ENCODE data around the gene DDX51.

DDX51 gene

DNA sequence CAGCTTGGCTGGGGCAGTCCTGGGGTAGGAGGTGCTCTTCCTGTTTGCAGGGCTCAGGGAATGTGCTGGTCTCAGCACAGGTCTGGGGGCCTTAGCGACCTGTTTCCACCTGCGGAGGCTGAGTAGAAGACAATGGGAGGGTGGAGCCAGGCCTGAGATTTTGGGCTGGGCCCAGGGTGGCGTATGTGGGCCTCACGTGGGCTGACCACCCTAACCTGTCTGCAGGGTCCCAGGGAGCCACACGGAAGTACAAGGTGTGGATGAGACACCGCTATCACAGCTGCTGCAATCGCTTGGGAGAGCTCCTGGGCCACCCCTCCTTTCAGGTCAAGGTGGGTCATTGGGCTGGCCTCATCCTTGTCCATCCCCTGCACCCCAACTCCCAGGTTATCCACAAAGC, 1.2 kb upstream of the DDX51 start:
- no peak overlapping the region for H3K23ac ChIP-seq (ENCODE audit: low read length in 2 of 2)
- H3K4ac ChIP-seq (ENCODE audit: low read depth in 1 of 2, low read length in 2 of 2), result no peak overlapping the region
- H3K27me3 ChIP-seq (ENCODE audit: control insufficient read depth in 1 of 2, insufficient read depth in 1 of 2, low read length in 2 of 2), result no peaks in the 10 kb centered on the region
- no peak overlapping the region for H4K91ac ChIP-seq (ENCODE audit: low read length)
- H2AK5ac ChIP-seq (ENCODE audit: low read length, severe bottlenecking), result no peak overlapping the region
- H3K36me3 ChIP-seq (ENCODE audit: control insufficient read depth in 1 of 2, insufficient read depth in 2 of 2, low read depth in 1 of 2, low read length in 2 of 2), result peaks cover 30 to 54% of the 10 kb centered on the region in 2 experiments
- no peak overlapping the region for H3K27ac ChIP-seq (ENCODE audit: low read length, poor library complexity, severe bottlenecking)
- H3K18ac ChIP-seq (ENCODE audit: low read depth in 1 of 2, low read length in 2 of 2), result no peak overlapping the region
- H3K9me3 ChIP-seq (ENCODE audit: control insufficient read depth, low read length), result no peaks in the 10 kb centered on the region
- peak overlapping the region in 1 of 2 experiments; percentile 92 for H3K4me3 ChIP-seq (ENCODE audit: insufficient read depth in 1 of 2, low read depth in 1 of 2, low read length in 2 of 2)
- H2BK5ac ChIP-seq (ENCODE audit: low read depth, low read length, poor library complexity, severe bottlenecking), result no peak overlapping the region
- H3K4me1 ChIP-seq (ENCODE audit: control insufficient read depth, insufficient read depth, low read depth, low read length), result peaks cover 31% of the 10 kb centered on the region
- 83% methylated on average over 7 of the region's 7 CpGs for WGBS
- no peak overlapping the region for H2BK15ac ChIP-seq (ENCODE audit: low read depth, poor library complexity, severe bottlenecking)
- H4K8ac ChIP-seq (ENCODE audit: low read length), result peak overlapping the region; percentile 19
- H3K4me2 ChIP-seq (ENCODE audit: low read length, poor library complexity, severe bottlenecking), result peak overlapping the region; percentile 68
- H3K14ac ChIP-seq (ENCODE audit: low read length in 2 of 2), result no peak overlapping the region
- no peak for DNase-seq
- H3K79me1 ChIP-seq (replicated peaks; ENCODE audit: low read length, poor library complexity, severe bottlenecking), result peaks cover 55% of the 10 kb centered on the region
- no peak overlapping the region for H2BK120ac ChIP-seq (ENCODE audit: low read depth, low read length)
- peak overlapping the region; percentile 91 for H3K9ac ChIP-seq (ENCODE audit: low read length)
- no peak overlapping the region for H2AFZ ChIP-seq (ENCODE audit: low read depth, low read length)
- no peak overlapping the region for H2BK12ac ChIP-seq (ENCODE audit: low read length in 2 of 2)

DNA sequence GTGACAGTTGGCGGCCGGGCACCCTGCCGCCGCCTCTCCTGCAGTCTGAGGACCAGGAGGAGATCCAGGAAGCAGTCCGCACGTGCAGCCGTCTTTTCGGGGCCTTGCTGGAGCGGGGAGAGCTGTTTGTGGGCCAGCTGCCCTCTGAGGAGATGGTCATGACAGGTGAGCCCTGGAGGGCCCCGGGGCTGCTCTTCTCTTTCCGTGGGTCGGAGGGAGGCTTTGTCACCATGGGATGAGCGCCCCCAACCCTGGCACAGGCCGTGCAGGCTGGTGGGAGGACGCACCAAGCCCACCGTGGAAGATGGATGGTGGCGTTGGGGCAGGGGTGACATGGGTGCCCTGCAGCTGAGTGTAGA, 670 bp upstream of the DDX51 start:
- peak overlapping the region in 1 of 2 experiments; percentile 93 for H3K18ac ChIP-seq (ENCODE audit: low read depth in 1 of 2, low read length in 2 of 2)
- DNase-seq, result no peak
- peak overlapping the region; percentile 72 for H2AFZ ChIP-seq (ENCODE audit: low read depth, low read length)
- no peaks in the 10 kb centered on the region for H3K9me3 ChIP-seq (ENCODE audit: control insufficient read depth, low read length)
- no peaks in the 10 kb centered on the region for H3K27me3 ChIP-seq (ENCODE audit: control insufficient read depth in 1 of 2, insufficient read depth in 1 of 2, low read length in 2 of 2)
- H3K4me2 ChIP-seq (ENCODE audit: low read length, poor library complexity, severe bottlenecking), result peak overlapping the region; percentile 68
- peak overlapping the region in 1 of 2 experiments; percentile 65 for H3K4ac ChIP-seq (ENCODE audit: low read depth in 1 of 2, low read length in 2 of 2)
- H3K9ac ChIP-seq (ENCODE audit: low read length), result peak overlapping the region; percentile 91
- H4K8ac ChIP-seq (ENCODE audit: low read length), result peak overlapping the region; percentile 98
- no peak overlapping the region for H2AK5ac ChIP-seq (ENCODE audit: low read length, severe bottlenecking)
- H2BK15ac ChIP-seq (ENCODE audit: low read depth, poor library complexity, severe bottlenecking), result no peak overlapping the region
- no peak overlapping the region for H2BK120ac ChIP-seq (ENCODE audit: low read depth, low read length)
- peaks cover 35 to 59% of the 10 kb centered on the region in 2 experiments for H3K36me3 ChIP-seq (ENCODE audit: control insufficient read depth in 1 of 2, insufficient read depth in 2 of 2, low read depth in 1 of 2, low read length in 2 of 2)
- peaks cover 31% of the 10 kb centered on the region for H3K4me1 ChIP-seq (ENCODE audit: control insufficient read depth, insufficient read depth, low read depth, low read length)
- H3K4me3 ChIP-seq (ENCODE audit: insufficient read depth in 1 of 2, low read depth in 1 of 2, low read length in 2 of 2), result peak overlapping the region; percentile 92 to 100
- H2BK12ac ChIP-seq (ENCODE audit: low read length in 2 of 2), result no peak overlapping the region
- peaks cover 58% of the 10 kb centered on the region for H3K79me1 ChIP-seq (replicated peaks; ENCODE audit: low read length, poor library complexity, severe bottlenecking)
- H4K91ac ChIP-seq (ENCODE audit: low read length), result peak overlapping the region; percentile 86
- 7% methylated on average over 17 of the region's 17 CpGs for WGBS
- H2BK5ac ChIP-seq (ENCODE audit: low read depth, low read length, poor library complexity, severe bottlenecking), result no peak overlapping the region
- H3K23ac ChIP-seq (ENCODE audit: low read length in 2 of 2), result peak overlapping the region in 1 of 2 experiments; percentile 87
- H3K27ac ChIP-seq (ENCODE audit: low read length, poor library complexity, severe bottlenecking), result no peak overlapping the region
- peak overlapping the region in 1 of 2 experiments; percentile 66 for H3K14ac ChIP-seq (ENCODE audit: low read length in 2 of 2)

DNA sequence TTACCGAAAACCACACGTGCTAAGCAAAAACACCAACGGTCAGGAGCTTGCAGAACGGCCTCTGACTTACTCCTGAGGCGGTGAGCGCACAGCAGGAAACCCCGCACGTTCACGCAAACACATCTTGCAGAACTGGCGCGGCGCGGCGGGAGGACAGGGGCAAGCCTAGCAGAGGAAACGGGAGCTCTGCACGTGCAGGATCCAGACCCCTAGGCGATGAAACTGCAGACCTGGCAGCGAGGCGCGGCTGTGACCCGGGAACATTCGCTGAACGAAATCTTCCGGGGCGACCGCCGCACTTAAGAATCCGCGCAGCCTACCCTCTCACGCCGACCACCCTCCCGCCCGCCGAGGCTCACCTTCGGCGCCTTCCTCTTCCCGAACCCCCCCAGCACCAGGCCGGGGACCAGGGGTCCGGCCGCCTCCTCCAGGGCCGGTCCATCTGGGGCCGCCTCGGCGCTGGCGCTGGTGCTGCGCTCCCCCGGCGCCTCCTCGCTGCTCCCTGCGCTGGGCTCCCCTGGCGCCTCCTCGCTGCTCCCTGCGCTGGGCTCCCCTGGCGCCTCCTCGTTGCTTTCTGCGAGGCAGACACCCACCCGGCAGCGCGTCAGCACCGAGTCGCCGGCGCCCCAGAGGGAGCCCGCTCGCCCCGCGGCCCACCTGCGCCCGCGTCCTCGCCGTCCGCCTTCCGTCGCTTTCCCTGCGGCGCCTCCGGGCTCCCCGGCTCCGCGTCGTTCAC, 615 bp downstream of the DDX51 start:
- peak overlapping the region in 1 of 2 experiments; percentile 18 for H3K14ac ChIP-seq (ENCODE audit: low read length in 2 of 2)
- no peak for DNase-seq
- 4% methylated on average over 71 of the region's 82 CpGs for WGBS

DNA sequence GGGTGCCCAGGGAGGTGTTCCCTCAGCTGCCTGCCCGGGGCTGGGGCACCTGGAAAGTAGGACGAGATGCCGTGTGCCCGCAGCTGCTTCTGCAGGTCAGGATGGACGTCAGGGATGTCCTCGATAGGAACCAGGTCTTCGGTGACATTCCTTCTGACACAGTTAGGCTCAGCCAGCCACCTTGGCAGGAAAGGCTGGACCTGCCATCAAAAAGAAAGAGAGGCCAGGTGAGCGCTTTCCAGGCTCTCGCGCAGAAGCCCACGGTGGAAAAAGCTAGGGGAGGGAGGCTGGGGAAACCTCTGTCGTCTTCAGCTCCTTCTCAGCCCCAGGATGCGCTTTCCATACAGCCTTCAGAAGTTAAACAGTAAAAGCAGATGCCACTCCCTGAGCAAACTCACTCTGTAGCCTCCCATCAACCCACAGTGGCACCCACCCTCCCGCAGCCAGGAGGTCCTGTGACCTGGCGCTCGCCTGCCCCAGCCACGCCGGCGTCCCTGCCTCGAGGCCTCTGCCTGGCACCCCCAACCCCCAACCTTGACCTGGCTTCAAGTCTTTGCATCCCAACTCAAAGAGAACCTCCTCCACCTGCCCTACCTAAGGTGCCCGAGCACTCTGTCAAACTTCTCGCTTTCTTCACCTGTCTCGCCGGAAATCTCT, 1.3 kb downstream of the DDX51 start:
- Histone ChIP-seq H3K27ac (ENCODE audit: low read length, poor library complexity, severe bottlenecking) (no peak overlapping the region), H3K27me3 (ENCODE audit: control insufficient read depth in 1 of 2, insufficient read depth in 1 of 2, low read length in 2 of 2) (no peaks in the 10 kb centered on the region), H2BK120ac (ENCODE audit: low read depth, low read length) (no peak overlapping the region), H3K36me3 (ENCODE audit: control insufficient read depth in 1 of 2, insufficient read depth in 2 of 2, low read depth in 1 of 2, low read length in 2 of 2) (peaks cover 43 to 57% of the 10 kb centered on the region in 2 experiments), H3K14ac (ENCODE audit: low read length in 2 of 2) (no peak overlapping the region), H4K8ac (ENCODE audit: low read length) (peak overlapping the region; percentile 45), H3K4me2 (ENCODE audit: low read length, poor library complexity, severe bottlenecking) (peak overlapping the region; percentile 99), H3K4me3 (ENCODE audit: insufficient read depth in 1 of 2, low read depth in 1 of 2, low read length in 2 of 2) (peak overlapping the region; percentile 92 to 100), H3K4ac (ENCODE audit: low read depth in 1 of 2, low read length in 2 of 2) (no peak overlapping the region), H2BK5ac (ENCODE audit: low read depth, low read length, poor library complexity, severe bottlenecking) (no peak overlapping the region), H3K18ac (ENCODE audit: low read depth in 1 of 2, low read length in 2 of 2) (no peak overlapping the region), H2AFZ (ENCODE audit: low read depth, low read length) (no peak overlapping the region), H3K9ac (ENCODE audit: low read length) (peak overlapping the region; percentile 91), H3K23ac (ENCODE audit: low read length in 2 of 2) (no peak overlapping the region), H2BK12ac (ENCODE audit: low read length in 2 of 2) (no peak overlapping the region), H3K4me1 (ENCODE audit: control insufficient read depth, insufficient read depth, low read depth, low read length) (peaks cover 31% of the 10 kb centered on the region), H2AK5ac (ENCODE audit: low read length, severe bottlenecking) (no peak overlapping the region), H3K9me3 (ENCODE audit: control insufficient read depth, low read length) (no peaks in the 10 kb centered on the region), H2BK15ac (ENCODE audit: low read depth, poor library complexity, severe bottlenecking) (no peak overlapping the region), H4K91ac (ENCODE audit: low read length) (no peak overlapping the region), H3K79me1 (replicated peaks; ENCODE audit: low read length, poor library complexity, severe bottlenecking) (peaks cover 54% of the 10 kb centered on the region)
- DNase-seq, result no peak
- WGBS, result 90% methylated on average over 24 of the region's 24 CpGs

More for the DNA sequence above, 615 bp downstream of the DDX51 start:
- peaks cover 31% of the 10 kb centered on the region for H3K4me1 ChIP-seq (ENCODE audit: control insufficient read depth, insufficient read depth, low read depth, low read length)
- no peak overlapping the region for H2BK120ac ChIP-seq (ENCODE audit: low read depth, low read length)
- H3K18ac ChIP-seq (ENCODE audit: low read depth in 1 of 2, low read length in 2 of 2), result peak overlapping the region in 1 of 2 experiments; percentile 23
- H3K4ac ChIP-seq (ENCODE audit: low read depth in 1 of 2, low read length in 2 of 2), result peak overlapping the region; percentile 49 to 54
- no peak overlapping the region for H2BK5ac ChIP-seq (ENCODE audit: low read depth, low read length, poor library complexity, severe bottlenecking)
- H3K79me1 ChIP-seq (replicated peaks; ENCODE audit: low read length, poor library complexity, severe bottlenecking), result peaks cover 59% of the 10 kb centered on the region
- no peaks in the 10 kb centered on the region for H3K27me3 ChIP-seq (ENCODE audit: control insufficient read depth in 1 of 2, insufficient read depth in 1 of 2, low read length in 2 of 2)
- no peak overlapping the region for H2AK5ac ChIP-seq (ENCODE audit: low read length, severe bottlenecking)
- H3K9me3 ChIP-seq (ENCODE audit: control insufficient read depth, low read length), result no peaks in the 10 kb centered on the region
- no peak overlapping the region for H3K27ac ChIP-seq (ENCODE audit: low read length, poor library complexity, severe bottlenecking)
- peak overlapping the region; percentile 92 to 100 for H3K4me3 ChIP-seq (ENCODE audit: insufficient read depth in 1 of 2, low read depth in 1 of 2, low read length in 2 of 2)
- no peak overlapping the region for H2AFZ ChIP-seq (ENCODE audit: low read depth, low read length)
- H2BK15ac ChIP-seq (ENCODE audit: low read depth, poor library complexity, severe bottlenecking), result peak overlapping the region; percentile 2
- H3K9ac ChIP-seq (ENCODE audit: low read length), result peak overlapping the region; percentile 91
- H3K36me3 ChIP-seq (ENCODE audit: control insufficient read depth in 1 of 2, insufficient read depth in 2 of 2, low read depth in 1 of 2, low read length in 2 of 2), result peaks cover 43 to 64% of the 10 kb centered on the region in 2 experiments
- H3K4me2 ChIP-seq (ENCODE audit: low read length, poor library complexity, severe bottlenecking), result peak overlapping the region; percentile 99
- H4K91ac ChIP-seq (ENCODE audit: low read length), result no peak overlapping the region
- peak overlapping the region; percentile 73 for H4K8ac ChIP-seq (ENCODE audit: low read length)
- H2BK12ac ChIP-seq (ENCODE audit: low read length in 2 of 2), result no peak overlapping the region
- peak overlapping the region in 1 of 2 experiments; percentile 73 for H3K23ac ChIP-seq (ENCODE audit: low read length in 2 of 2)
